ENCODE data around the gene CNTLN. TPM values are rescaled to one million over a fixed set of nuclear protein-coding genes. Genes with fewer than 3 reads are reported as not detected.

CNTLN gene
- total RNA-seq, 1 experiment from 2014 or later = 18.3 TPM

GRCh38 chr9:17481565-17481964 is 346.7 kb downstream of the CNTLN start:
- Histone ChIP-seq H2AFZ (ENCODE audit: low read length) (no peak overlapping the region), H3K9me3 (ENCODE audit: low read length) (no peaks in the 10 kb centered on the region), H3K4me3 (ENCODE audit: low read length) (no peak overlapping the region), H3K79me2 (ENCODE audit: low read length) (no peaks in the 10 kb centered on the region), H3K4me2 (ENCODE audit: low read depth, low read length, poor library complexity, severe bottlenecking) (no peak overlapping the region), H4K20me1 (ENCODE audit: insufficient read depth, low read depth, low read length) (no peaks in the 10 kb centered on the region), H3K27ac (ENCODE audit: low read length) (no peak overlapping the region), H3K27me3 (ENCODE audit: low read length) (no peaks in the 10 kb centered on the region), H3K36me3 (ENCODE audit: insufficient read depth, low read length) (no peaks in the 10 kb centered on the region), H3K9ac (ENCODE audit: low read length) (no peak overlapping the region), H3K9me2 (replicated peaks; ENCODE audit: insufficient read depth, low read length) (0 out of 2 replicates have a peak, but pooled peaks cover 2% of the 10 kb centered on the region), H3K4me1 (ENCODE audit: low read length) (no peaks in the 10 kb centered on the region)
- DNase-seq = no peak

DNA sequence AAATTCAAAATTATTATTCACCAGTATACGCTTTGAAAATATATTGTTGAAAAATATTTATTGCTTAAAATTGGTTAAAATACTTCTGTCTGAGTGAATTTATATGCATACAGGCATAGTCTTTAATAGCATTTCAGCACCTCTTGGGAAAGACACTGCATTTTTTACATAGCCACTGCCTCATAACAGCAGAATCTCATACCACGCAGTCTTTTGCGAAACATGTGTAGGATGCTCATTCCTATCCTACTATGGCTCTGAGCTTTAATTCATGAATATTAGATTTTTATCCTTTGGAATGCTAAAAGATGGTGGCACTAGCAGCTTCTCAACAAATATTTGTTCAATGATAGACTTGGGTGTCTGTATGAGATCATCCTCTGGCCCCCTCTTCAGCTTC is 350.1 kb downstream of the CNTLN start:
- H3K9me2 ChIP-seq (replicated peaks; ENCODE audit: insufficient read depth, low read length) = 0 out of 2 replicates have a peak, but pooled peaks cover 2% of the 10 kb centered on the region
- H3K9ac ChIP-seq (ENCODE audit: low read length) = no peak overlapping the region

GRCh38 chr9:17486396-17486795 is 351.6 kb downstream of the CNTLN start:
- H3K79me2 ChIP-seq (ENCODE audit: low read length) = no peaks in the 10 kb centered on the region
- H3K9me3 ChIP-seq (ENCODE audit: low read length) = no peaks in the 10 kb centered on the region
- H3K4me2 ChIP-seq (ENCODE audit: low read depth, low read length, poor library complexity, severe bottlenecking) = no peak overlapping the region
- DNase-seq = no peak
- no peaks in the 10 kb centered on the region for H3K9me2 ChIP-seq (replicated peaks; ENCODE audit: insufficient read depth, low read length)
- H3K4me1 ChIP-seq (ENCODE audit: low read length) = no peaks in the 10 kb centered on the region
- H3K36me3 ChIP-seq (ENCODE audit: insufficient read depth, low read length) = no peaks in the 10 kb centered on the region
- no peaks in the 10 kb centered on the region for H3K27me3 ChIP-seq (ENCODE audit: low read length)
- no peak overlapping the region for H3K27ac ChIP-seq (ENCODE audit: low read length)
- H3K4me3 ChIP-seq (ENCODE audit: low read length) = no peak overlapping the region
- no peaks in the 10 kb centered on the region for H4K20me1 ChIP-seq (ENCODE audit: insufficient read depth, low read depth, low read length)
- no peak overlapping the region for H2AFZ ChIP-seq (ENCODE audit: low read length)
- no peak overlapping the region for H3K9ac ChIP-seq (ENCODE audit: low read length)

More for the DNA sequence above, 350.1 kb downstream of the CNTLN start:
- H3K4me2 ChIP-seq (ENCODE audit: low read depth, low read length, poor library complexity, severe bottlenecking) = no peak overlapping the region
- no peak overlapping the region for H3K4me3 ChIP-seq (ENCODE audit: low read length)
- no peaks in the 10 kb centered on the region for H3K27me3 ChIP-seq (ENCODE audit: low read length)
- H2AFZ ChIP-seq (ENCODE audit: low read length) = no peak overlapping the region
- H3K27ac ChIP-seq (ENCODE audit: low read length) = no peak overlapping the region
- no peaks in the 10 kb centered on the region for H3K4me1 ChIP-seq (ENCODE audit: low read length)
- no peaks in the 10 kb centered on the region for H3K36me3 ChIP-seq (ENCODE audit: insufficient read depth, low read length)
- DNase-seq = no peak
- H3K9me3 ChIP-seq (ENCODE audit: low read length) = no peaks in the 10 kb centered on the region
- no peaks in the 10 kb centered on the region for H3K79me2 ChIP-seq (ENCODE audit: low read length)
- H4K20me1 ChIP-seq (ENCODE audit: insufficient read depth, low read depth, low read length) = no peaks in the 10 kb centered on the region

GRCh38 chr9:17487467-17487866 is 352.6 kb downstream of the CNTLN start:
- Histone ChIP-seq H3K27me3 (ENCODE audit: low read length) (no peaks in the 10 kb centered on the region), H3K9me3 (ENCODE audit: low read length) (no peaks in the 10 kb centered on the region), H3K9ac (ENCODE audit: low read length) (no peak overlapping the region), H3K4me2 (ENCODE audit: low read depth, low read length, poor library complexity, severe bottlenecking) (no peak overlapping the region), H3K4me1 (ENCODE audit: low read length) (no peaks in the 10 kb centered on the region), H3K36me3 (ENCODE audit: insufficient read depth, low read length) (no peaks in the 10 kb centered on the region), H4K20me1 (ENCODE audit: insufficient read depth, low read depth, low read length) (no peaks in the 10 kb centered on the region), H3K4me3 (ENCODE audit: low read length) (no peak overlapping the region), H2AFZ (ENCODE audit: low read length) (no peak overlapping the region), H3K27ac (ENCODE audit: low read length) (no peak overlapping the region), H3K9me2 (replicated peaks; ENCODE audit: insufficient read depth, low read length) (no peaks in the 10 kb centered on the region), H3K79me2 (ENCODE audit: low read length) (no peaks in the 10 kb centered on the region)
- DNase-seq = no peak

GRCh38 chr9:17488662-17489061 is 353.8 kb downstream of the CNTLN start:
- Histone ChIP-seq H3K9ac (ENCODE audit: low read length) (no peak overlapping the region), H3K9me3 (ENCODE audit: low read length) (no peaks in the 10 kb centered on the region), H3K79me2 (ENCODE audit: low read length) (no peaks in the 10 kb centered on the region), H3K4me1 (ENCODE audit: low read length) (no peaks in the 10 kb centered on the region), H3K4me2 (ENCODE audit: low read depth, low read length, poor library complexity, severe bottlenecking) (no peak overlapping the region), H3K27ac (ENCODE audit: low read length) (no peak overlapping the region), H2AFZ (ENCODE audit: low read length) (no peak overlapping the region), H3K36me3 (ENCODE audit: insufficient read depth, low read length) (no peaks in the 10 kb centered on the region), H3K4me3 (ENCODE audit: low read length) (no peak overlapping the region), H4K20me1 (ENCODE audit: insufficient read depth, low read depth, low read length) (no peaks in the 10 kb centered on the region), H3K27me3 (ENCODE audit: low read length) (no peaks in the 10 kb centered on the region), H3K9me2 (replicated peaks; ENCODE audit: insufficient read depth, low read length) (no peaks in the 10 kb centered on the region)
- DNase-seq = no peak

GRCh38 chr9:17490110-17490509 is 355.3 kb downstream of the CNTLN start:
- H3K9me2 ChIP-seq (replicated peaks; ENCODE audit: insufficient read depth, low read length) = no peaks in the 10 kb centered on the region
- no peaks in the 10 kb centered on the region for H4K20me1 ChIP-seq (ENCODE audit: insufficient read depth, low read depth, low read length)
- no peaks in the 10 kb centered on the region for H3K79me2 ChIP-seq (ENCODE audit: low read length)
- no peaks in the 10 kb centered on the region for H3K9me3 ChIP-seq (ENCODE audit: low read length)
- DNase-seq = no peak
- H3K4me1 ChIP-seq (ENCODE audit: low read length) = no peaks in the 10 kb centered on the region
- H3K4me2 ChIP-seq (ENCODE audit: low read depth, low read length, poor library complexity, severe bottlenecking) = no peak overlapping the region
- H3K36me3 ChIP-seq (ENCODE audit: insufficient read depth, low read length) = no peaks in the 10 kb centered on the region
- H3K9ac ChIP-seq (ENCODE audit: low read length) = no peak overlapping the region
- H3K4me3 ChIP-seq (ENCODE audit: low read length) = no peak overlapping the region
- H3K27me3 ChIP-seq (ENCODE audit: low read length) = no peaks in the 10 kb centered on the region
- no peak overlapping the region for H2AFZ ChIP-seq (ENCODE audit: low read length)
- no peak overlapping the region for H3K27ac ChIP-seq (ENCODE audit: low read length)

DNA sequence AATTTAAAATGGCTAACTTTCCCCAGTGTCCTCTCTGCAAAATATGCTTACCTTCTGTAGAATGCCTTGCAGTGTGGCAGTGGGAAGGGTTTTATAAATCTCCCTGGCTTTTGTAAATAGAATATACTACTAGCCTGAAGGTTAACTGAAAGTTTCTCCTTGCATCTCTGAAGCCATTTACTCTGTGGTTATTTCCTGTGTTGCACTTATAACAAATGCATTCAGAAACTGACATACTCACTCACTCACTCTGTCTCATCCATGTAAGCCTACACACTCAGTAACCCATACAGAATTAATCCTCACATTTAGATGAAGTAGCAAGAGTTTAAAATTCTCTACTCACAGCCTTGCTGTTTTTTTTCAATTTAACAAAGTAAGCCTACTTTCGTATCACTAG is 356.9 kb downstream of the CNTLN start:
- no peak overlapping the region for H2AFZ ChIP-seq (ENCODE audit: low read length)
- no peaks in the 10 kb centered on the region for H3K9me3 ChIP-seq (ENCODE audit: low read length)
- no peaks in the 10 kb centered on the region for H4K20me1 ChIP-seq (ENCODE audit: insufficient read depth, low read depth, low read length)
- no peak overlapping the region for H3K4me2 ChIP-seq (ENCODE audit: low read depth, low read length, poor library complexity, severe bottlenecking)
- no peak overlapping the region for H3K9ac ChIP-seq (ENCODE audit: low read length)
- no peak for DNase-seq
- no peaks in the 10 kb centered on the region for H3K9me2 ChIP-seq (replicated peaks; ENCODE audit: insufficient read depth, low read length)
- no peak overlapping the region for H3K4me3 ChIP-seq (ENCODE audit: low read length)
- no peaks in the 10 kb centered on the region for H3K79me2 ChIP-seq (ENCODE audit: low read length)
- no peaks in the 10 kb centered on the region for H3K36me3 ChIP-seq (ENCODE audit: insufficient read depth, low read length)
- H3K4me1 ChIP-seq (ENCODE audit: low read length) = no peaks in the 10 kb centered on the region
- H3K27ac ChIP-seq (ENCODE audit: low read length) = no peak overlapping the region
- H3K27me3 ChIP-seq (ENCODE audit: low read length) = no peaks in the 10 kb centered on the region

DNA sequence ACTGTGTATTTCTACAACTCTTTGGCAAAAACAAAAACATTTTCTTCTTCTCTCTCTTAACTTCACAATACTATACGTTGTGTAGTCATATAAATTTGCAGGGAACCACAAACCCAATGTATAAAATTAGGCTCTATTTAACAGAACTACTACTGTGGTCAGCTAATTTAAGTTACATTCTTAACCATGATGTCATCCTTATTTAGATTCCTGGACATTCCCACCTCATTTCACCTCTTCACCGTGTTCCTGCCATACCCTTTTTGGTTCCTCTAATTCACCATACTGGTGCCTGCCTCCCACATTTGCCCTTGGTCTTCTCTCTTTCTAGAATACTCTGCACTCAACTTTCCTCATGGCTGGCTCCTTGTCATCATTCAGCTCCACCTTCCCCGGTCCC is 368.4 kb downstream of the CNTLN start:
- no peak for DNase-seq
- no peak overlapping the region for H3K4me3 ChIP-seq (ENCODE audit: low read length)
- no peak overlapping the region for H2AFZ ChIP-seq (ENCODE audit: low read length)
- no peaks in the 10 kb centered on the region for H3K9me3 ChIP-seq (ENCODE audit: low read length)
- H3K9me2 ChIP-seq (replicated peaks; ENCODE audit: insufficient read depth, low read length) = no peaks in the 10 kb centered on the region
- no peak overlapping the region for H3K4me2 ChIP-seq (ENCODE audit: low read depth, low read length, poor library complexity, severe bottlenecking)
- H3K79me2 ChIP-seq (ENCODE audit: low read length) = no peaks in the 10 kb centered on the region
- H3K9ac ChIP-seq (ENCODE audit: low read length) = no peak overlapping the region
- H4K20me1 ChIP-seq (ENCODE audit: insufficient read depth, low read depth, low read length) = no peaks in the 10 kb centered on the region
- H3K27ac ChIP-seq (ENCODE audit: low read length) = no peak overlapping the region
- H3K4me1 ChIP-seq (ENCODE audit: low read length) = no peaks in the 10 kb centered on the region
- no peaks in the 10 kb centered on the region for H3K36me3 ChIP-seq (ENCODE audit: insufficient read depth, low read length)
- H3K27me3 ChIP-seq (ENCODE audit: low read length) = no peaks in the 10 kb centered on the region

DNA sequence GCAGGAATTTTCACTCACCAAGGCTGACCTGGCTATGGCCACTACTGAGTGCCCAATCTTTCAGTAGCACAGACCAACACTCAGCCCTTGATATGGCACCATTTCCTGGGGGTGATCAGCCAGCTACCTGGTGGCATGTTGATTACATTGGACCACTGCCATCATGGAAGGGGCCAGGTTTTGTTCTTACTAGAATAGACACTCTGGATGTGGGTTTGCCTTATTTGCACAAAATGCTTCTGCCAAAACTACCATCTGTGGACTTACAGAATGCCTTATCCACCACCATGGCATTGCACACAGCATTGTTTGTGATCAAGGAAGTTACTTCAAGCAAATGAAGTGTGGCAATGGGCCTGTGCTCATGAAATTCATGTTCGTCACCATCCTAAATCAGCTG is 374.3 kb downstream of the CNTLN start:
- Histone ChIP-seq H3K9me3 (ENCODE audit: low read length) (no peaks in the 10 kb centered on the region), H3K4me3 (ENCODE audit: low read length) (no peak overlapping the region), H3K4me1 (ENCODE audit: low read length) (no peaks in the 10 kb centered on the region), H3K9me2 (replicated peaks; ENCODE audit: insufficient read depth, low read length) (no peaks in the 10 kb centered on the region), H3K9ac (ENCODE audit: low read length) (no peak overlapping the region), H3K36me3 (ENCODE audit: insufficient read depth, low read length) (no peaks in the 10 kb centered on the region), H4K20me1 (ENCODE audit: insufficient read depth, low read depth, low read length) (no peaks in the 10 kb centered on the region), H3K27ac (ENCODE audit: low read length) (no peak overlapping the region), H3K79me2 (ENCODE audit: low read length) (no peaks in the 10 kb centered on the region), H3K4me2 (ENCODE audit: low read depth, low read length, poor library complexity, severe bottlenecking) (no peak overlapping the region), H2AFZ (ENCODE audit: low read length) (no peak overlapping the region), H3K27me3 (ENCODE audit: low read length) (no peaks in the 10 kb centered on the region)
- no peak for DNase-seq
